ENCODE data around the gene CALN1.

DNA sequence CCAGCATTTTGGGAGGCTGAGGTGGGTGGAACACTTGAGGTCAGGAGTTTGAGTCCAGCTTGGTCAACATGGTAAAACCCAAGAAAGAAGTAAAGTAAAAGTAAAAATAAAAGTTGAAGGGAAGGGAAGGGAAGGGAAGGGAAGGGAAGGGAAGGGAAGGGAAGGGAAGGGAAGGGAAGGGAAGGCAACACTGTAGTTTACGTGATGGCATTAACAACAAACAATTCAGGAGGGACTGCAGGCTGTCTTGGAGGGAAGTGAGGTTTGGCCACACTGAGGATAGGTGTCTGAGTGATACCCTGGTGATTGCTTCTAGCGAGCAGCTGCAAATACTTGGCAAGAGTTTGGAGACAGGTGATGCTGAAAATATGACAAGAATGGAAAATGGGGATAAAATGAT, 298.0 kb downstream of the CALN1 start:
- TF ChIP-seq, protein P1, sequence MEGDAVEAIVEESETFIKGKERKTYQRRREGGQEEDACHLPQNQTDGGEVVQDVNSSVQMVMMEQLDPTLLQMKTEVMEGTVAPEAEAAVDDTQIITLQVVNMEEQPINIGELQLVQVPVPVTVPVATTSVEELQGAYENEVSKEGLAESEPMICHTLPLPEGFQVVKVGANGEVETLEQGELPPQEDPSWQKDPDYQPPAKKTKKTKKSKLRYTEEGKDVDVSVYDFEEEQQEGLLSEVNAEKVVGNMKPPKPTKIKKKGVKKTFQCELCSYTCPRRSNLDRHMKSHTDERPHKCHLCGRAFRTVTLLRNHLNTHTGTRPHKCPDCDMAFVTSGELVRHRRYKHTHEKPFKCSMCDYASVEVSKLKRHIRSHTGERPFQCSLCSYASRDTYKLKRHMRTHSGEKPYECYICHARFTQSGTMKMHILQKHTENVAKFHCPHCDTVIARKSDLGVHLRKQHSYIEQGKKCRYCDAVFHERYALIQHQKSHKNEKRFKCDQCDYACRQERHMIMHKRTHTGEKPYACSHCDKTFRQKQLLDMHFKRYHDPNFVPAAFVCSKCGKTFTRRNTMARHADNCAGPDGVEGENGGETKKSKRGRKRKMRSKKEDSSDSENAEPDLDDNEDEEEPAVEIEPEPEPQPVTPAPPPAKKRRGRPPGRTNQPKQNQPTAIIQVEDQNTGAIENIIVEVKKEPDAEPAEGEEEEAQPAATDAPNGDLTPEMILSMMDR (IDR thresholded peaks at IDR 0.05; ENCODE audit: insufficient read depth, low read depth, low read length): no peak
- no peak for TF ChIP-seq EZH2 (IDR thresholded peaks at IDR 0.05; ENCODE audit: insufficient read depth, low read length)

Data from astrocyte (in vitro differentiated cells and primary cell).